RKO (cell line): Measurements from ENCODE around the gene CHAF1A.

Source experiments
- DNase-seq: peaks from one replicate; pipeline ENCODE4 v3.0.0-alpha.2; 2016; ENCODE audit warnings: low spot score

CHAF1A gene

DNA sequence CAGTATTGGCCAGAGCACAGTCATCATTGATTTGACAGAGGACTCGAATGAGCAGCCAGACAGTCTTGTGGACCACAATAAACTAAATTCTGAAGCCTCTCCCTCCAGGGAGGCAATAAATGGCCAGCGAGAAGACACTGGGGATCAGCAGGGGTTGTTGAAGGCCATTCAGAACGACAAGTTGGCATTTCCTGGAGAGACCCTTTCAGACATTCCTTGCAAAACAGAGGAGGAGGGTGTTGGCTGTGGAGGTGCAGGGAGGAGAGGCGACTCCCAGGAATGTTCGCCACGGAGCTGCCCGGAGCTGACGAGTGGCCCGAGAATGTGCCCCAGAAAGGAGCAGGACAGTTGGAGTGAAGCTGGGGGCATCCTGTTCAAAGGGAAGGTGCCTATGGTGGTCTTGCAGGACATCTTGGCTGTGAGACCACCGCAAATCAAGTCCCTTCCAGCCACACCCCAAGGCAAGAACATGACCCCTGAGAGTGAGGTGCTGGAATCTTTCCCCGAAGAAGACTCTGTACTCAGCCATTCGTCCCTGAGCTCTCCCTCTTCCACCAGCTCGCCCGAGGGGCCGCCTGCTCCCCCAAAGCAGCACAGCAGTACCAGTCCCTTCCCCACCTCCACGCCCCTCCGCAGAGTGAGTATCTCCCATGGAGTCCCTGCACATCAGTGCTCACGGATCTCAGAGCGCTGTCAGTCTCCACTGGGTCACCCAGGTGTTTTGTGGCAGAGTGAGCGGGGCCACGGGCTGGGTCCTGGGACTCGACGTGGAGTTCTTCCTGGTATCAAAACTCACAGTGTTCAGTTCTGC lies 6.9 kb downstream of the CHAF1A start:
- no peak for DNase-seq

- no peak for DNase-seq
Observed at GRCh38 chr19:4413588-4413987, 11.1 kb downstream of the CHAF1A start.

DNA sequence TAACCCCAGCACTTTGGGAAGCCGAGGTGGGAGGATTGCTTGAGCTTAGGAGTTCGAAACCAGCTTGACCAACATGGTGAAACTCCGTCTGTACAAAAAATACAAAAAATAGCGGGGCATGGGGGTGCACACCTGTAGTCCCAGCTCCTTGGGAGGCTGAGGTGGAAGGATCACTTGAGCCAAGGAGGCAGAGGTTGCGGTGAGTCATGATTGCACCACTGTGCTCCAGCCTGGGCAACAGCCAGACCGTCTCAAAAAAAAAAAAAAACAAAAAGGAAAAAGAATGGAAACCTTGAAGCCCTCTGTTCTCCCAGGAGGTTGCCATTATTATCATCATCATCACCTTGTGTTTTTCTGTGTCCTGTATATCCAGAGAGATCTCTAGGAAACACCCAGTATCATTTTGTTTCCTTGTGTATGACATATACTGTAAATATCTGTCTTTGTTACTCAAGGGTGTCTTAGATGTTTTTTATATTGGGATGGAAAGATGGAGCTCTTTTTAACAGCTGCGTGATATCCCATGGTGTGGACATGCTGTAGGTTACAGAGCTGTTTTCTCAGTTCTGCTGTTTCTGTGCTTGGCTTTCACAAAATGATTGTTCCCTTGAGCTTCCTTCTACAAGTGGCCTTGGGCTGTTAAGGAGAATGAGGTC lies 11.8 kb downstream of the CHAF1A start:
- no peak for DNase-seq

DNA sequence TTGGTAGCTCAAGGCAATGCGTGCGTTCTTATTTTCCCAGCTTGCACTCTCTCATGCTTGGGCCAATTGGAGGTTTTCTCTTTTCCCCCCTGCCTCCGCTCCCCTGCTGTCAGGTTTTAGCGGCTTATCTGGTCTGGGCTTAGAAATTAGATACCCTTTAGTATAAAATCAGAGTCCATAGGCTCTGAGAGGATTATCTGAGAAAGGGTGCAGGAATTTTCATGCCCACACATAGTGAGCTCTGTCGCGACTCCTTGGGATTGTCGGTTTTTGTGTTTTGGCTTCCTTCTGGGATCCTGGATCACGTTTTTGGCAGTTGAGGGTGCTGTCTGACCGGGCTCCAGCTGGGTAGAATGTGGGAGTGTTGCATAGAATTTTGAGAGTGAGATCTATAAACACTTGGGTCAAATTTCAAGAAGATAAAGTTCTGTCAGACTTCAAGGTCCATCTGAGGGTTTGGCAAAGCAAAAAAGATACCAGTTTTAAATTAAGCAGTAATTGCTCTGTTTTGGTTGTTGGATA lies 12.4 kb downstream of the CHAF1A start:
- DNase-seq, result no peak

GRCh38 chr19:4415352-4415751 lies 12.9 kb downstream of the CHAF1A start:
- no peak for DNase-seq

GRCh38 chr19:4416268-4416667 lies 13.8 kb downstream of the CHAF1A start:
- no peak for DNase-seq

- no peak for DNase-seq
Observed at GRCh38 chr19:4423416-4424126, 21.1 kb downstream of the CHAF1A start.

GRCh38 chr19:4425537-4425936 lies 23.1 kb downstream of the CHAF1A start:
- DNase-seq, result peak; percentile 23

GRCh38 chr19:4428326-4428975 lies 26.0 kb downstream of the CHAF1A start:
- no peak for DNase-seq

DNA sequence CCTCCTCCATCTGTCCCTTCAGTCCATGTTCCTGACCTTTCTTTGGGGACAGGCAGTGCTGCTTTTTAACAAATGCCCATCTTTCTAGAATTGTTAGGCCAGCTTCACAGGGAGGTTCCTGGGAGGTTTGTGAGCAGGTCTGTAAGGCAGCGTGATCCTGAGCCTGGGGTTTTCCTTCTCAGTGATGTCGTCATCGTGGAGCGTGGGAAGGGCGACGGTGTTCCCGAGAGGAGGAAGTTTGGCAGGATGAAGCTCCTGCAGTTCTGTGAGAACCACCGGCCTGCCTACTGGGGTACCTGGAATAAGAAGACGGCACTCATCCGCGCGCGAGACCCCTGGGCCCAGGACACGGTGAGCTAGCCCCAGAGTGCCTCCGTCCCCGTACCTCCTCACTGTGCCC lies 26.8 kb downstream of the CHAF1A start:
- no peak for DNase-seq

GRCh38 chr19:4429771-4430171 lies 27.3 kb downstream of the CHAF1A start:
- DNase-seq, result no peak

DNA sequence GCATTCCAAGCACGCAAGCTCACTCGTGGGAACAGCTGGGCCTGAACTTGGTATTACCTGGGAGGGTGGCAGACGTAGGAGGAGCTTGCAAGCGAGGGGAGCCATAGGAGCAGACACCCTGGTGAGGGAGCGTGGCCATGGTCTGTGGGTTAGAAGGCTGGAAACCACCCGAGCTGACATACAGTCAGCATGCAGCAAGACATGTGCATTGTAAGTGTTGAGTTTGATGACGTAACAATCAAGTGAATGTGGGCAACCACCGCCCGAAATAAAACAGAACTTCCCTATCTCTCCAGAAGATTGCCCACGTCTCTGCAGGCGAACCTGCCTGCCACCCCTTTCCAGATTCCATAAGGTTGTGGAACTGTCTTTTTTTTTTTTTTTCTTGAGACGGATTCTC lies 28.3 kb downstream of the CHAF1A start:
- DNase-seq, result no peak

DNA sequence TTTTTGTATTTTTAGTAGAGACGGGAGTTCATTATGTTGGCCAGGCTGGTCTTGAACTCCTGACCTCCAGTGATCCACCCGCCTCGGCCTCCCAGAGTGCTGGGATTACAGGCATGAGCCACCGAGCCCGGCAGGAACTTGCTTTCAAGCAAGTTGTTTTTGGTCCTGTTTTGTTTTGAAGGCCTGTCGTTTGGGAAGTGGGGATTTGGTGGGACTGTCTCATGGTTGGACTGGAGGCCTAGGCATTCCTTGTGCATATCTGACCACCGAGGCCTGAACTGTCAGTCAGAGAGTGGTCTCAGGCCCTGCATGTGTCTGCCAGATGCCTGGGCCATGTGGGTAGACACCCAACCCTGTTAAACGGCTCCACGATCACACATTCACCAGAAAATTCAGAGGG lies 28.9 kb downstream of the CHAF1A start:
- DNase-seq, result no peak

- DNase-seq, result no peak
Observed at GRCh38 chr19:4431808-4432674, 29.6 kb downstream of the CHAF1A start.

GRCh38 chr19:4432918-4433506 lies 30.6 kb downstream of the CHAF1A start:
- DNase-seq, result no peak

GRCh38 chr19:4434391-4434790 lies 32.0 kb downstream of the CHAF1A start:
- DNase-seq, result no peak

DNA sequence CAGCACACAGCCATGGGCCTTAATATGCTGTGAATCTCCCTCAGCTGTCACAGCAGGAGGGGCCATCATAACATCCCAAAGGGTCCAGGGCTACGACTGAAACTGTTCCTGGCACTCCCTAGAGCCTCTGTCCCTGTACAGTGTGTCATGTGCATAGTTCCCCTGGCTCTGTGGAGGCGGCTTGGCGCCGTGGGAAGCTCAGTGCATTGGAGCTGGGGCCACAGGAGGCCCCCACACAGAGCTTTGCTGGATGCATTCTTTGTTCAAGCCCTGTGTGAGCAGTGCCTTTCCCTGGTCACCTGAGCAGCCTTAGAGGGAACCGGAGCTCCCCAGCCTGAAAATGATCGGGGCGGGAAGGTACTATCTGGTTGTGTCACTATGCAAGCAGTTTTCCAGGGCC lies 33.8 kb downstream of the CHAF1A start:
- no peak for DNase-seq

DNA sequence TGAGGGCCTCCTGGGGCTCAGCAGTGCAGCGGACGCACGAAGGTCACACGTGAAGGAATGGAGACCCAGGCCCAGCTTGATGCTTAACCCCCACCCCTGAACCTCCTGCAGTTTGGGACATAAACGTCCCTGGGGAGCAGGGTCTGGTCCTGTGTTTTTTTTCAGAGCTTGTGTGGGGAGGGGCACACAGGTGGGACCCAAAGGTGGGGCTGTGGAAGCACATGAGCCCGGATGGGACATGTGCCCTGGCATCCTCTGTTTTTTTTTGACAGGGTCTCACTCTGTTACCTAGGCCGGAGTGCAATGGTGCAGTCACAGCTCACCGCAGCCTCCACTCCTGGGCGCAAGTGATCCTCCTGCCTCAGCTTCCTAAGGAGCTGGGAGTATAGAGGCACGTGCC lies 34.7 kb downstream of the CHAF1A start:
- no peak for DNase-seq

GRCh38 chr19:4439243-4439642 lies 36.8 kb downstream of the CHAF1A start:
- no peak for DNase-seq

DNA sequence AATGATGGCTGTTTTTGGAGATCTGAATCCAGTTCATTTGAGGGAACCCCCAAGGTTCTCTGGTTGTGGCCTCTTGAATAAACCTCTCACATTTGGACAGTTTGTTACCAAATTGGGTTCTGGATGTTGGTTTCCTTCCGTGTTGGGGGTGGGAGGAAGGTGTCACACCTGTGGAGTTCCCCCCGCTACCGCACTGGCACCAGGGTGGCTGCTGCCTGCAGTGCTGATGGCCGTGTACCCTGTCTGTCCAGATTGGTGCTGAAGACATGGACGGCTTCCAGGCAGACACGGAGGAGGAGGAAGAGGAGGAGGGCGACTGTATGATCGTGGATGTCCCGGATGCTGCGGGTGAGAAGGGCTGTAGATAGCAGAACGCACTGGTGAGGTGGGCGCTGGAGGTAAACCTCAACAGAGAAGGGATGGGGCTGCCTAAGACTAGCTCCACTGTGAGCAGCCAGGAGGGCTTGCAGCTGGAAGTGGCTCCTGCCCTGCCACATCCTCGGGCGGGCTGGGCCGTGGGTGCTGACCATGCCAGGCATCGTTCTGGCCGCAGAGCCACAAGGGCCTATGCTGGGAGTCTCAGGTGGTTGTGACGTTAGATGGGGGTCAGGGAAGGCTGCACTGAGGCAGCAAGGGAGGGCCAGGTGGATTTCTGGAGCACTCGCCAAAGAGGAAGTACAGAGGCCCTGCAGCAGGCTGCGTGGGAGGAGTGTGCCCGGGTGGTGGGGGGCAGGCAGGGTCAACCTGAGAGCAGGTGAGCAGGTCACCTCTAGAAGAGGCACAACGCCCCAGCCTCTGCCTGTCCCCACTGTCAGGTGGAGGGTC lies 39.8 kb downstream of the CHAF1A start:
- no peak for DNase-seq
